Measurements from ENCODE around the gene HIF1A.
"Not testable (repeated sequence)": the region's sequence is repeated elsewhere in the genome, so short reads cannot be mapped to it uniquely, and the experiment has no call there.

The HIF1A gene

DNA sequence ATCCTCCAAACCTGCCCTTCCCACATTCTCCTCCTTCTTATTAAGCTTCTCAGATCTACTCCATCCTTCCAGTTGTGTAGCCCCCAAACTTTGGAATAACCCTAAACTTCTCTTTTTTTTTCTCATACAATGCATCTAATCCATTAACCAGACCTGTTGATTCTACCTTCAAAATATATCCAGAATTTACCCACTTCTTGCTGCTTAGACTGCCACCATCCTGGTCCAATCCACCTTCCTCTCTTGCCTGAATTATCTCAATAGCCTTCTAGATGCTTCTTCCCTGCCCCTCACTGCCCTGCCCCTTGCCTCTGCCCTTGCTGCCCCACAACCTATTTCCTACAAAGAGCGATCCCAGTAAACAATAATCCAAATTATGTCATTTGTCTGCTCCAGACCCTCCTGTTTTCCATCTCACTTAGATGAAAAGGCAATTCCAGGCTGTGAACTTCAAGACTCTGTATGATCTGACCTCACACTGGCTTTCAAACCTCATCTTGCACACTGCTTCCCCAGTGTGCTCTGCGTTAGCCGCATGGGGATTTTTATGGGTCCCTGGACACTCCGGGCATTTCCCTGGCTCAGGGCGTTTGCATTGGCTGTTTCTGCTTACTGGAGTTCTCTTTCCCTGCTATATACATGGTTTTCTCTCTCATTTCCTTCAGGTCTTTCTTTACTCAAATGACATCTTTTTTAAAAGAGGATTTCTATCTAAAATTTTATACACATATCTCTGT, 42.6 kb upstream of the HIF1A start:
- TF ChIP-seq, protein P1, sequence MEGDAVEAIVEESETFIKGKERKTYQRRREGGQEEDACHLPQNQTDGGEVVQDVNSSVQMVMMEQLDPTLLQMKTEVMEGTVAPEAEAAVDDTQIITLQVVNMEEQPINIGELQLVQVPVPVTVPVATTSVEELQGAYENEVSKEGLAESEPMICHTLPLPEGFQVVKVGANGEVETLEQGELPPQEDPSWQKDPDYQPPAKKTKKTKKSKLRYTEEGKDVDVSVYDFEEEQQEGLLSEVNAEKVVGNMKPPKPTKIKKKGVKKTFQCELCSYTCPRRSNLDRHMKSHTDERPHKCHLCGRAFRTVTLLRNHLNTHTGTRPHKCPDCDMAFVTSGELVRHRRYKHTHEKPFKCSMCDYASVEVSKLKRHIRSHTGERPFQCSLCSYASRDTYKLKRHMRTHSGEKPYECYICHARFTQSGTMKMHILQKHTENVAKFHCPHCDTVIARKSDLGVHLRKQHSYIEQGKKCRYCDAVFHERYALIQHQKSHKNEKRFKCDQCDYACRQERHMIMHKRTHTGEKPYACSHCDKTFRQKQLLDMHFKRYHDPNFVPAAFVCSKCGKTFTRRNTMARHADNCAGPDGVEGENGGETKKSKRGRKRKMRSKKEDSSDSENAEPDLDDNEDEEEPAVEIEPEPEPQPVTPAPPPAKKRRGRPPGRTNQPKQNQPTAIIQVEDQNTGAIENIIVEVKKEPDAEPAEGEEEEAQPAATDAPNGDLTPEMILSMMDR (IDR thresholded peaks at IDR 0.05; ENCODE audit: low read depth, low read length, missing control alignments): no peak
- DNase-seq (ENCODE audit: low read depth): no peak
- H3K4me3 ChIP-seq (ENCODE audit: low read depth, low read length): no peak overlapping the region

DNA sequence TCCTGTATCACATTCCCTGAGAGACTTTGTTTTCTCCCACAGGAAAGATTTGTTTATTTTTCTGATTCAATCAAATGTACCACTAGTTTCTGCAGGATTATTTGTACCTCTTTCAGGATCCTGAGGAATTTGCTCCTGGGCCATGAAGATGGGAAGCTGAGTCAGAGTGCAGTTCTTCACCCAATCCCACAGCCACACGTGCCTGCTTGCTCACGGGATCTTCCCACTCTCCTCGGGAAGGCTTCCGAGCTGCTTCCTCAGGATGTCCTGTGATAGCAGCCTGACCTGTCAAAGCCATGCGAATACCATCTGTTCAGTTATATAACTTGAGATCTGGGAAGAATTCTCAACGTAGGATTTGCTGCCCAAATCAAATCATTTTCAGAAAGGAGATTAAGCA, 41.8 kb upstream of the HIF1A start:
- DNase-seq (ENCODE audit: low read depth): no peak
- TF ChIP-seq, protein P1 (IDR thresholded peaks at IDR 0.05; ENCODE audit: low read depth, low read length, missing control alignments): no peak
- no peak overlapping the region for H3K4me3 ChIP-seq (ENCODE audit: low read depth, low read length)

DNA sequence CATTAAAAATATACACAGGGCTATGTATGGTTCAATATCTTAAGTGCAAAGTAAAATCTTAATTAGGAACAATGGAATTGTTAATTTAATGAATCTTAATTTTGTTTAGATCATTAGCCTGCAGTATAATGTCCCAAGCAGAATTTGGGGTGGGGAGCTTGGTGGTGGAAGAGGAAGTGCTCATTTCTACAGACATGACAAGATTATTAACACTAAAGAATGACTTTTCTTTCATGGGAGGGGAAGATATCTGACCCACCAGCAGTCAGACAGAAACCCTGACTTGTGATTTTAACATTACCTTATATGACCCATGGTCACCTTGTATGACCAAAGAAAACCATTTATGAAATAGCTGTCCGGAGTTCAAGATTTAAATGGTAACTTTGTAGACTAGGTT, 41.3 kb upstream of the HIF1A start:
- H3K4me3 ChIP-seq (ENCODE audit: low read depth, low read length): no peak overlapping the region

DNA sequence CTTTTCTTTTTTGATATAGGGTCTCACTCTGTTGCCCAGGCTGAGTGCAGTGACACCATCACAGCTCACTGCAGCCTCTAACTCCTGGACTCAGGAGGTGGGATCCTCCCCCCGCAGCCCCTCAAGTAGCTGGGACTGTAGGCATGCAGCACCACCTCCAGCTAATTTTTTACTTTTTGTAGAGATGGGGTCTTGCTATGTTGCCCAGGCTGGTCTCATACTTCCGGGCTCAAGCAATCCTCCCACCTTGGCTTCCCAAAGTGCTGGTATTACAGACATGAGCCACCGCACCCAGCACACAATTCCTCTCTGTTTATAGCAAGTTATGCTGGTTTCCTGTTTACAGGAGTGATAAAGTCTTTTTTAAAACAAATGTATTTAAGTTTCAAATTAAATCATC, 39.5 kb upstream of the HIF1A start:
- TF ChIP-seq, protein P1 (IDR thresholded peaks at IDR 0.05; ENCODE audit: low read depth, low read length, missing control alignments): no peak
- no peak for DNase-seq (ENCODE audit: low read depth)
- H3K4me3 ChIP-seq (ENCODE audit: low read depth, low read length): no peak overlapping the region

More for the DNA sequence above, 41.3 kb upstream of the HIF1A start:
- no peak for DNase-seq (ENCODE audit: low read depth)
- TF ChIP-seq, protein P1 (IDR thresholded peaks at IDR 0.05; ENCODE audit: low read depth, low read length, missing control alignments): no peak

DNA sequence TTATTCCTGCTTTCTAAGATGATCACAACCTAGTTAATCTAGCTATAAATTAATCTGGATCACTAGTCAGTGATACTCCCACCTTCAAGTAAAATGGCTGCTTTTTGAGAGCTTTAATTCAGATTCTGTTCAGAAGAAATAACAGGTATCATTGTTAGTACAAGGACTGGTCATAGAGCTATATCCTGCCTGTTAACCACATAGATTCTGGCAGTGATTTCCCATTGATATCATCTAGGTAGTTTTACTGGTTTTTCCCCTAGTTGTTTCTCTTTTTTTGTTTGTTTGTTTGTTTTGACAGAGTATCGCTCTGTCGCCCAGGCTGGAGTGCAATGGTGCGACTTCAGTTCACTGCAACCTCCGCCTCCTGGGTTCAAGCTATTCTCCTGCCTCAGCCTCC, 39.0 kb upstream of the HIF1A start:
- no peak for DNase-seq (ENCODE audit: low read depth)
- TF ChIP-seq, protein P1 (IDR thresholded peaks at IDR 0.05; ENCODE audit: low read depth, low read length, missing control alignments): no peak
- H3K4me3 ChIP-seq (ENCODE audit: low read depth, low read length): no peak overlapping the region

DNA sequence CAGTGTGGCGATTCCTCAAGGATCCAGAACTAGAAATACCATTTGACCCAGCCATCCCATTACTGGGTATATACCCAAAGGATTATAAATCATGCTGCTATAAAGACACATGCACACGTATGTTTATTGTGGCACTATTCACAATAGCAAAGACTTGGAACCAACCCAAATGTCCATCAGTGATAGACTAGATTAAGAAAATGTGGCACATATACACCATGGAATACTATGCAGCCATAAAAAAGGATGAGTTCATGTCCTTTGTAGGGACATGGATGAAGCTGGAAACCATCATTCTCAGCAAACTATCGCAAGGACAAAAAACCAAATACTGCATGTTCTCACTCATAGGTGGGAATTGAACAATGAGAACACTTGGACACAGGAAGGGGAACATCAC, 37.2 kb upstream of the HIF1A start:
- DNase-seq (ENCODE audit: low read depth); H3K4me3 ChIP-seq (ENCODE audit: low read depth, low read length): not testable (repeated sequence)

DNA sequence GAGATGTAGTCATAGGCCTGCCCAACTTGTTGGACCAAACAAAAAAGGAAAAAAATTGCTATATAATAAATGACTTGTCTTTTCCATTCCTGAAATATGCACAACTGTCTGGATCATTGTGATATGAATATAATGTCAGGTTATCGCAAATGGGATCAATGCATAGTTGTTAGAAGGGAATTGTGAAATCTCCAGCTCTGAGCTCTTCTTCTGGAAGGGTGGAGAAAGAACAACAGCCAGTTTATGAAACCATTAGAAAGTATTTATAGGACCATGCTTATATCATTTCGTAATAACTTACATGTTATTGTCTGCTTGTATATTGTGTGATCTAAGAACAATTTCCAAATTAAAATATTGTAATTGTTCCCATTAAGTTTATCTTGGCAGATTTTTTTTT, 35.7 kb upstream of the HIF1A start:
- TF ChIP-seq, protein P1 (IDR thresholded peaks at IDR 0.05; ENCODE audit: low read depth, low read length, missing control alignments): no peak
- no peak for DNase-seq (ENCODE audit: low read depth)
- H3K4me3 ChIP-seq (ENCODE audit: low read depth, low read length): no peak overlapping the region

Measured in GM12864 (cell line).